ENCODE measurements around the gene GAD1.

DNA sequence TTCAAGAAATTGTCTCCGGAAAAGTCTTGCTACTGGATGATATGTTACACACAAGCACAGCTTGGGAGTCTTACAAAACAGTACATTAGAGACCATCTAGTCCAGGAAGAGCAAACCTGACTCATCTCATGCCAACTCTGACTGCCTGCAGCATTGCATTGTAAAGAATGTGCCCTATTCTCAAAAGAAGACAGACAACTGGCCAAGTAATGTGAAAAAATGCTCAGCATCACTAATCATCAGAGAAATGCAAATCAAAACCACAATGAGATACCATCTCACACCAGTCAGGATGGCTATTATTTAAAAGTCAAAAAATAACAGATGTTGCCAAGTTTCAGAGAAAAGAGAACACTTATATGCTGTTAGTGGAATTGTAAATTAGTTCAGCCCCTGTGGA is 69.7 kb downstream of the GAD1 start:
- TF ChIP-seq, protein P1, sequence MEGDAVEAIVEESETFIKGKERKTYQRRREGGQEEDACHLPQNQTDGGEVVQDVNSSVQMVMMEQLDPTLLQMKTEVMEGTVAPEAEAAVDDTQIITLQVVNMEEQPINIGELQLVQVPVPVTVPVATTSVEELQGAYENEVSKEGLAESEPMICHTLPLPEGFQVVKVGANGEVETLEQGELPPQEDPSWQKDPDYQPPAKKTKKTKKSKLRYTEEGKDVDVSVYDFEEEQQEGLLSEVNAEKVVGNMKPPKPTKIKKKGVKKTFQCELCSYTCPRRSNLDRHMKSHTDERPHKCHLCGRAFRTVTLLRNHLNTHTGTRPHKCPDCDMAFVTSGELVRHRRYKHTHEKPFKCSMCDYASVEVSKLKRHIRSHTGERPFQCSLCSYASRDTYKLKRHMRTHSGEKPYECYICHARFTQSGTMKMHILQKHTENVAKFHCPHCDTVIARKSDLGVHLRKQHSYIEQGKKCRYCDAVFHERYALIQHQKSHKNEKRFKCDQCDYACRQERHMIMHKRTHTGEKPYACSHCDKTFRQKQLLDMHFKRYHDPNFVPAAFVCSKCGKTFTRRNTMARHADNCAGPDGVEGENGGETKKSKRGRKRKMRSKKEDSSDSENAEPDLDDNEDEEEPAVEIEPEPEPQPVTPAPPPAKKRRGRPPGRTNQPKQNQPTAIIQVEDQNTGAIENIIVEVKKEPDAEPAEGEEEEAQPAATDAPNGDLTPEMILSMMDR (IDR thresholded peaks at IDR 0.05; ENCODE audit: extremely low read depth in 1 of 2, insufficient read depth in 1 of 2, low read depth in 1 of 2, low read length in 2 of 2) = no peak
- no peak for TF ChIP-seq POLR2A (IDR thresholded peaks at IDR 0.05; ENCODE audit: low read depth, low read length)
- TF ChIP-seq, protein P2, sequence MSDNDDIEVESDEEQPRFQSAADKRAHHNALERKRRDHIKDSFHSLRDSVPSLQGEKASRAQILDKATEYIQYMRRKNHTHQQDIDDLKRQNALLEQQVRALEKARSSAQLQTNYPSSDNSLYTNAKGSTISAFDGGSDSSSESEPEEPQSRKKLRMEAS (IDR thresholded peaks at IDR 0.05; ENCODE audit: insufficient read depth, insufficient read length) = no peak
- no peak for TF ChIP-seq EZH2 (IDR thresholded peaks at IDR 0.05; ENCODE audit: borderline replicate concordance, low read depth, low read length, severe bottlenecking)
- TF ChIP-seq MYC (IDR thresholded peaks at IDR 0.05; ENCODE audit: low read depth, low read length) = no peak
- no peak for TF ChIP-seq POLR2AphosphoS5 (IDR thresholded peaks at IDR 0.05; ENCODE audit: insufficient read depth, low read depth, low read length)
- TF ChIP-seq FOS (IDR thresholded peaks at IDR 0.05; ENCODE audit: borderline replicate concordance, insufficient read depth, low read length) = no peak
- no peak for TF ChIP-seq JUN (IDR thresholded peaks at IDR 0.05; ENCODE audit: borderline replicate concordance, insufficient read depth, insufficient read length, low read depth)
